ENCODE results near the gene KLHL21.

Gene KLHL21

DNA sequence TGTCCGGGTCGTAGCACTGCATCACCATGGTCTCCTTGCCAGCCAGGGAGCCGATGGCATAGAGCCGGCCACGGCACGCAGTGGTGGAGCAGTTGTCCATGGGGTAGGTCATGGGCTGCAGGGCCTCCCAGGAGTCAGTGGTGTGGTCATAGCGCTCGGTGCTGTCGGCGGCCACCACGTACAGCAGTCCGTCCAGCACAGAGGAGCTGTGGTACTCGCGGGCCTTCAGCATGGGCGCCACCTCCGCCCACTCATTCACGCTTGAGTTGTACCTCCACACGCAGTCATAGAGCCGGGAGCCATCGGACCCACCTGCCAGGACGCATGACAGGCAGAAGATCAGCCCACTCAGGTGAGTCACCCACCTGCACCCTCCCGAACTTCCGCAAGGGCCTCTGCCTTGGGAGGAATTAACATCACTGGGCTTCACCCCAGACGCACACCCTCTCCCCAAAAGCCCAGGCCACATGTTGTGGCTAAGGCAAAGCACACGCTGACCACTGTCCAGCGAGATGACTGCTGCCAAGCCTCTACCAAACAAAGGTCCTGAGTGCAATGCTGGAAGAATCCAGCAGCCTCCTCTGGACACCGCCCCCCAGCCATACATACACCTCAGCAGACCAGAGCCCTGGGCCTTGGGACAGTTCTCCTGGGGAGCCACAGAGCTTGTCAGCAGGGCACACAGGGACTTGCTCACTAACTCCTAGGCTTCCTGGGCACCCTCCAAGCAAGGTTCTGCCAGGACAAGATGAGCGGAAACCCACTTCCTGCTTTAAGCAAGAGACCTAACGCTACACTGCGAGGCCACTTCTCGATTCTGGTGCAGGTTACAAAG, 3.3 kb downstream of the KLHL21 start:
- DNase-seq: no peak

DNA sequence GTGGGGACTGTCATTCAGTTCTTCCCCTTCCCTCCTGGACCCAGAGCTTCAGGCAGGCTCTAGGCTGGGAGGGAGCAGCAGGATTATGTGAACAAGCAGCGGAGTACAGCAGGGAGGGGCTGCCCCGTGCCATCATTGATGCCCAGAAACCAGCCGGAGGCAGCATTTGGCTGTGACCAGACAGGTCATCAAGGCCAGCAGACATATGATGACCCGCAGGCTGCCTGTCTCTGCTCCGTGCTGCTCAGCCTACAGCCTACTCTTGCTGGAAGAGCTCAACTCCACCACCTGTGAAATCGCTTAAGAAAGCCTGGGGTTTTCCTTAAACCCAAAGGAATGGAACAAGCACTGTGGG, 4.9 kb downstream of the KLHL21 start:
- DNase-seq: no peak

DNA sequence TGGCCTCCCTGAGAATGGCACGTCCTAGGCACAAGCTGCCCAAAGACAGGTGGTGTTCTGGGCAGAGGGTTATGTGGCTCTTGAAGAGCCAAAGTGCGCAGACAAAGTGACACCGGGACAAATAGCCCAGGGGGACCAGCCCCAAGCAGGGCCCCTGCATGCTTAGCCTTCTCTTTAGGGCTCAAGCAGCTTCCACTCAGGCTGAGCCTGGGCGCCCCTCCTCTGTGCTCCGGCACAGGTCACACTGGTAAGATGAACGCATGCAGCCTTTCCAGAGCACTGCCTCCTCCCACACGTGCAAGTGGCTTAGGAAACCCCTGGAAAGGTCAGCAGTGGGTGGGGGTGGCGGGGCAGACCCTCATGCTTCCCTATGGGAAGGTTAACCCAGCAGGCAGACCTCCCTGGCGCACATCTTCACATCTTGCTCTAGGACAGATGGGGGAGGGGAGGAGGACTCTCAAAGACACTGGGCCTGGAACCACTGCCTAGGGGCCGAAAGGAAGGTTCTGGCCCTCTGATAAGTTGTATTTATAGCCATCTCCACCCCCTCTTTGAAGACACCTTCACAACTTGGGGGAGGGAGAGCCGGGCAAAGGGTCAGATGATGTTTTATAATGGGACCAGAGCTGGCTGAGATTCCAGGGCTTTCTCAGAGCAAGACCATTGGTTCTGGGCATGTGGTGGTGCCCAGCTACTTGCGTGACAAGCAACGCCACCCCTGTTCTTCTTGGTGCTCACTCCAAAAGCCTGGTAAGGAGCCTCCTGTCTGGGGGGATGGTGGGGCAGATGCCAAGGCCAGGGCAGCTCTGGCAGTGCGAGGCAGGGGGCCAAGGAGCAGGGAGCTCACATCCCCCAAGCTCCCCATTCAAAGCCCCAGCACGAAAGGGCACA, 5.5 kb downstream of the KLHL21 start:
- DNase-seq: no peak

DNA sequence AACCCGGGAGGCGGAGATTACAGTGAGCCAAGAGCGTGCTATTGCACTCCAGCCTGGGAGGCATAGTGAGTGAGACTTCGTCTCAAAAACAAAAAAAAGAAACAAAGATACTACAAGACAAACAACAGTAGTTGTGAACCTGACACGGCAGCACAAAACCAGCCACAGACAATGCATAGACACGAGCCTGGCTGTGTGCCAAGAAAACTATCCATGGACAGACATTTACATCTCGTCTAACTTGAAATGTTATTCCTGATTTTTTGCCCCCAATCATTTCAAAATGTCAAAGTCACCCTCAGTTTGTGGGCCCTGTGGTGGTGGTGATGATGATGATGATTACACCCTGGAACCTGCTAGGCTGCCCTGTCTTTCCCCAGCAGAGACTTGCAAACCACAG, 6.3 kb downstream of the KLHL21 start:
- DNase-seq: no peak

DNA sequence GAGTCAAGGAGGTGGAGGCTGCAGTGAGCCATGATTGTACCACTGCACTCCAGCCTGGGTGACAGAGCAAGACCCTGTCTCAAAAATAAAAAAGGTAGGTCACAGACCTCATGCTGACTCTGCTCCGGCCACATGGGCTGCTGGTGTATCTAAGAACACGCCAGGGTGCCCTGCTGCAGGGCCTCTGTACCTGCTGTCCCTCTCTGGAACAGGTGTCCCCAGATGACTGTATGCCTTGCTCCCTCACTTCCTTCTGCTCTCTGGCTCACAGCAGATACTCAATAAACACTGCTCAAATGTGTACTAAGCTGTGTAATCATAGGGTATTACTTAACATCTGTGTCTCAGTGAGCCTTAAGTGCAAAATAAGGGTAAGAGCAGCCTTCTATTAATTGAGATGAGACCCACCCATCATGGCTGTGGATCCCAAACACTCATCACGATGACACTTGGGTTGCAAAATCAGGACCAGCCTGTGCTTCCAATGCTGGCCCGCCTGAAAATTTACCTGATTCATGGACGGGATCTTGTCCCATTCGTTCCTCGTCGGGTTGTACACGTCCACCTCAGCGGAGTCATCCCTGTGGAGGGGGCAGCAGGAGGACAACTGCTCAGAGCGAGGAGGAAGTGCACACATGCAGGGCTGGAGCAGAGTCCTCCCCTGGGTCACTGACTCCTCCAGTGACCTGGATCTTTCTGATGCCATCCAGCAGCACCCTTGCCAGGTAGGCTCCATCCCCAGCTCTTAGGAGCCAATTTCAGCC, 7.5 kb downstream of the KLHL21 start:
- DNase-seq: no peak

DNA sequence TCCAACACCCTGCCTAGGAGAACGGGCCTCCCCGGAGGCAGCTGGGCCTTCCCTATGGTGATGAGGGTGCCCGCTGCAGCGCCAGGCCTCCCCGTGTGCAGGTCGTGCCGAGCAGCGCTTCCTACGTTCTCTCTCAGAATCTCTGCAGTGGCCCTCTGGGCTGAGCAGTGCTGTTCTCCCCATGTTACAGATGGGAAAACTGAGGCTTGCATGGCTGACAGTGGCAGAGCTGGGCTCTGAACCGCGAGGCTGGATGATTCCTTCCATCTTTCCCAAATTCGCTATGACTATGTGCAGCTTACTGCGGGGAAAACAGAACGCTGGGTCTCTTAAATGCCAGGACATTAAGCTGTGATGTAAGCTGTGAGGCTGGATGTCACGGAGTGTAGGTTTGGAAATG, 8.9 kb downstream of the KLHL21 start:
- no peak for DNase-seq

DNA sequence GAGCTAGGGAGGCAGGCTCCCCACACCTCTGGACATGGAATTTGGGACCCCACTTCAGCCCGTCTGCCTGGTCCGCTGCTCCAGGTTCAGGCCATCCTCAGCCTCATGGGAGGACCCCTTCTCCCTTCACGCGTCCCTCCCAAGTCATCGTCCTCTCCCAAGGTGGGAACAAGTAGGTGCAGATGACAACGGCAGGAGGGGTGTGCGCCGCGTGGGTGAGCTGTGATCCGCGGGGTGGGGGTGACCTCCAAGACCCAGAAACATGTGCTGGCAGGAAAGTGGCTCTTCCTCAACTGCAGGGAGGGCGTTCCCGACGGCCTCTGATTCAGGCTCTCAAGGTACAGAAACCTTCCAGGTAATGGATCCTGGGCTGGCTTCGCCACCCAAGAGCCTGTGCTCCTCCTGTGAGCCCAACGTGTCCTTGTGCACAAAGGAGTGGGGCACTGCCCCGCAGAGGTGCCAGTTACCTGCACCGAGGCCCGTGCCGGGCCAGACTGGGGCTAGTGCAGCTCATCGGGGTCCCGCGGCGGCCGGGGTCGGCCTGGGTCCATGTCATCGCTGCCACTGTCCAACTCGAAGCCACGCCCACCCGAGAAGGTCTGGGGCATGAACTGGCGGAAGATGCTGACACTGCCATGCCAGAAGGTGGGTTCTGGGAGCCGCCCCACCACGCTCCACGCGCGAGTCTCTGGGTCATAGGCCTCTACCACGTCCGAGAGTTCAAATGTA, 9.6 kb downstream of the KLHL21 start:
- no peak for DNase-seq

DNA sequence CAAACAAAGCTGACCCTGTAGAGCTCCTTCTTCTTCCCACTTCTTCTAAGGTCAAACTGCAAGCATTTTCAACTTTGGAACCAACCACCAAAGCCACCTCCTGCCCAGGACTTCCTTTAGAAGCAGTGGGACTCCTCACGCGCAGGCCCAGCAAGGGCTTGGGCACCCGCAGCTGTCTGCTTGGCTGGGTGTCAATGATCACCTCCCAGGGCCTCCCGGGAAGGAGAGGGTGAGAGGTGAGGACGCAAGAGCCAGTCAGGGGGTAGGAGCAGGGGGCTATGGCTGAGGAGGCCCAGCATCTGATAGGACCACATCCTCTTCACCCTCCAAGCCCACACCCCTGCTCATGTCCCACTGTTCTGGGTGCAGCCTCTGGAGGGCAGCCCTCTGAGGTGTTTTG, 10.2 kb downstream of the KLHL21 start:
- no peak for DNase-seq

DNA sequence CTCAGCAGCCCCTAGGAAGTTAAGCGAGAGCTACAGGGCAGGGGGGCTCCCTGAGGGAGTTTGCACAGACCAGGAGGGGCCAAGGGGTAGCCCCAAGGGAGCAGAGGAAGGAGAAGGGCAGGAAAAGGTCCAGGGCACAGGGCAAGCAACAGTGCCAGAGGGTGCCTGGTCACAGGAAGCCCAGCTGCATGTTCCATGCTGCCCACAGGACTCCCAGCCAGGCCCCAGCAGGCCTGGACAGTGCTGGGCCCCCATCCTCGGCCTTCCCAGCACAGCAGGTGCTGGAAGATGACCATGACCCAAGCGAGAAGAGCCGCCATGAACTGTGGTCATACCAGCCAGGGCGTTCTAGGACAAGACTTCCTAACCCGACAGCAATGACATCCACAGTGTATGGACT, 11.0 kb downstream of the KLHL21 start:
- no peak for DNase-seq

DNA sequence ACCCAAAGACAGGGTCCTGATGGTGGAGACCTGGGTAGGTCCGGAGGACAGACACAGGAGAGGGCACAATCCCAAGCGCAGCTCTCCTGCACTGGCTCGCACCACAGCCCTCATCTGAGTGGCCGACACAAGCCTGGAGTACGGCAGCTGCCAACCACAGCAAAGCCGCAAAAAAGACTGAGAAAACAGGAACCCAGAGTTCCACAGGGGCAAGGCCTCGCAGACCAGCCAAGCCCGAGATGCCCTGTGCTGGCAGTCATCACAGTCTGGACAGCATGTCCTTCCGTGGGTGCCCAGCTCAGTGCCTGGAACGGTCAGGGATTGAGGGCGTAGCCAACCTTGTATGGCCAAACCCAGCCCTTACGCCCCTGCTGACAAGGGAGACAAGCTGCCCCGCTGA, 11.4 kb downstream of the KLHL21 start:
- no peak for DNase-seq

DNA sequence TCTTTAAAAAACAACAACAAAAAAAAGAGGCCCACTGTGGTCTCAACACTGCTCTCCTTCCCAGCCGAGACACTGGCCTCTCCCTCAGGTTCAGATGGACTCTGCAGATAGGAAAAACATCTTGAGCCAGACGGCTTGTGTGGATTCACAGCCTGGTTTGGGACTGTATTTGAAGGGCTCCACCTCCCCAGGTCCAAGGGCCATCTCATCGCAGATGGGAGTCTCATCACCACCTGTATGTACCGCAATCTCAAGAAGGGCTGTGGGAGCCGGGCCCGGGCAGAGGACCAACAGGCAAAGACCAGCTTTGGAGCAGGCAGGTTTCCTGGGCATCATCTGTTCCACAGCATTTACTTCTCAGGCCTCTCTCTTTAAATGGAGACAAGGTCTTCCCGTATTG, 12.6 kb downstream of the KLHL21 start:
- no peak for DNase-seq

DNA sequence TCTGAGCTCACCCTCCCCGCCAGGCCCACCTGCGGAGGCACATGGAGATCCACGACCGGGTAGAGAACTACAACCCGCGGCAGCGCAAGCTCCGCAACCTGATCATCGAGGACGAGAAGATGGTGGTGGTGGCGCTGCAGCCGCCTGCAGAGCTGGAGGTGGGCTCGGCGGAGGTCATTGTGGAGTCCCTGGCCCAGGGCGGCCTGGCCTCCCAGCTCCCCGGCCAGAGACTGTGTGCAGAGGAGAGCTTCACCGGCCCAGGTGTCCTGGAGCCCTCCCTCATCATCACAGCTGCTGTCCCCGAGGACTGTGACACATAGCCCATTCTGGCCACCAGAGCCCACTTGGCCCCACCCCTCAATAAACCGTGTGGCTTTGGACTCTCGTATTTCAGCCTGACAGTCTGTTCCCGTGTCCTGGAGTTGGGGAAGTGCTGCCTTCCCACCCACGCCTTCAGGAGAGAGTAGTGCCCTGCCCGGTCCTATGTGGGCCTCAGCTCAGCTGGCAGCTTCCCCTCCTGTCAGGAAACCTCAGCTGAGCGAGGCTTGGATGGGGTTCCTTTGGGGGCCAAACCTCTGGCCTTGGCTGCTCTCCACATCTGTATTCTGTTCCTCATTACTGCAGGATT, 13.7 kb downstream of the KLHL21 start:
- no peak for DNase-seq

DNA sequence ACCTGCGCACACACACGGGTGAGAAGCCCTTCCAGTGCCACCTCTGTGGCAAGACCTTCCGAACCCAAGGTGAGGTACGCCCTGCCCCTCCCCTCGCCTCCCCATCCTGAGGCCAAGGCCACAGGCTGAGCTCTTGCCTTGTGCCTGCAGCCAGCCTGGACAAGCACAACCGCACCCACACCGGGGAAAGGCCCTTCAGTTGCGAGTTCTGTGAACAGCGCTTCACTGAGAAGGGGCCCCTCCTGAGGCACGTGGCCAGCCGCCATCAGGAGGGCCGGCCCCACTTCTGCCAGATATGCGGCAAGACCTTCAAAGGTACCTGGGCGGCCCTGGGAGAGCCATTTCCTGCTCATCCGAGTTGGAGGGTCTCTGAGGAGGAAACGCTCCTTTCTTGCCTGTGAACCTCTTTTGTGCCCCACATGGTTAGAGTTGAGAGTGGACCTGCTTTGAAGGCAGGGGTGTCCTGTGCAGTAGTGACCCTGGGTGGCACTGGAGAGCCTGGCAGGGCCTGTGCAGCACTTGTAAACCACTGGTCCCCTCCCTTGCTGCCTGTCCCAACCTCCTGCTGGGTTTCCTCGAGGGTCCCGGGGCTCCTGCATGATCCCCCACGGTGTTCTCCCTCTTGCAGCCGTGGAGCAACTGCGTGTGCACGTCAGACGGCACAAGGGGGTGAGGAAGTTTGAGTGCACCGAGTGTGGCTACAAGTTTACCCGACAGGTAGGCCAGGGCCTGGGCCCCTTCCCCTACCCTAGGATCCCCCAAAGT, 14.4 kb downstream of the KLHL21 start:
- DNase-seq: no peak

DNA sequence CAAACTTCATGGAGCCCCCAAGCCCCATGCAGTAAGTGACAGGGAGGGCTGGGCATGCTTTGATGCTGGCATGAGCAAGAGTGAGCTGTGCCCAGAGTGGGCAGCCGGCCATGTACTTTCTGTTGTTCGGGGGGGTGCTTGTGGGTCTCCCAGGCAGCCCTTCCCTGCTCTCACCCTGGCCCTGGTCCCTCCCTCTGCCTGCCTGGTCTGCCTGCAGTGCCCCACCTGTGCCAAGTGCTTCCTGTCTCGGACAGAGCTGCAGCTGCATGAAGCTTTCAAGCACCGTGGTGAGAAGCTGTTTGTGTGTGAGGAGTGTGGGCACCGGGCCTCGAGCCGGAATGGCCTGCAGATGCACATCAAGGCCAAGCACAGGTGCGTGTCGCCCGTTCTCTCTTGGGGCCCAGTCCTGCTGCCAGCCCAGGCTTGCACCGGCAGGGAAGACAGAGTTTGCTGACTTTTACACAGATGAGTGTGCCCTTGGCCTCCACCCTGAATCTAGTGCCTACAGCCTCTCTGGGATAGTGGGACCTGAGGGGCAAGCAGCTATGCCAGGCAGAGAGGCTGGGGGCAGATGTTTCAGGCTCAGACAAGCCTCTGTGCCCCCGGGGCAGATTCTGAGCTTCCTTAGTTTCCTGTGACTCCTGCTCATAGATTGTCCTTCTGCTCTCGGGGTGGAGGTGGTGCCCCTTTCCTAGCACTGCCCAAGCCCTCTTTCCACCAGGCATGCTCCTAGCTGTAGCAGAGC, 15.2 kb downstream of the KLHL21 start:
- no peak for DNase-seq

DNA sequence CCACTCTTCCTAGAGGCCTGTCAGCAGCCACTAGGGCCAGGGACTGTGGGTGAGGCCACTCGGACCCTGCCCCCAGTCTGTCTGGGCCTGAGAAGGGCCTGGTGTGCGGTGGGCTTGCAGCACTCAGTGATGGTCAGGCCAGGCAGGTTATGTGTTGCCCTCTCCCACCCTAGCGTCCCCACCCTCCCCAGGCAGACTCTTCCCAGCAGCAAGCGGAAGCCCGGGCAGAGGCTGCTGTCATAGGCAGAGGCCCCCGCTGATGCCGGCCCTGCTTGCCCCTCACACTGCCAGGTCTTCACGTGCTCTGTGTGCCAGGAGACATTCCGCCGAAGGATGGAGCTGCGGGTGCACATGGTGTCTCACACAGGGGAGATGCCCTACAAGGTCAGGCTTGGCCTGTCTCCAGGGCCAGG, 16.3 kb downstream of the KLHL21 start:
- no peak for DNase-seq

DNA sequence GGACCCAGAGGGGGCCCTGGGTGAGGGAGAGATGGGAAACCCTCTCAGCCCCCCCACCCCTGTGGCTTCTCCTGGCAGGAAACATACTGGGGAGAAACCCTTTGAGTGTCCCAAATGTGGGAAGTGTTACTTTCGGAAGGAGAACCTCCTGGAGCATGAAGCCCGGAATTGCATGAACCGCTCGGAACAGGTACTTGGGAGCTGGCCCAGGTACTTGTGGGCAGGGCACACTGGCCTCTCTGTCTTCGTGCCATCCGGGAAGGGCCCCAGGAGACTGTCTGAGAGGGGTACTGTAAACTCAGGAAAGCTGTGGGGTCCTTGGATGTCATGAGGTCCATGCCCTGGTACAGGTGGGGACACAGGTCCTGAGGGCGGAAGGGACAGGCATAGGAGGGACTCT, 16.8 kb downstream of the KLHL21 start:
- DNase-seq: no peak

DNA sequence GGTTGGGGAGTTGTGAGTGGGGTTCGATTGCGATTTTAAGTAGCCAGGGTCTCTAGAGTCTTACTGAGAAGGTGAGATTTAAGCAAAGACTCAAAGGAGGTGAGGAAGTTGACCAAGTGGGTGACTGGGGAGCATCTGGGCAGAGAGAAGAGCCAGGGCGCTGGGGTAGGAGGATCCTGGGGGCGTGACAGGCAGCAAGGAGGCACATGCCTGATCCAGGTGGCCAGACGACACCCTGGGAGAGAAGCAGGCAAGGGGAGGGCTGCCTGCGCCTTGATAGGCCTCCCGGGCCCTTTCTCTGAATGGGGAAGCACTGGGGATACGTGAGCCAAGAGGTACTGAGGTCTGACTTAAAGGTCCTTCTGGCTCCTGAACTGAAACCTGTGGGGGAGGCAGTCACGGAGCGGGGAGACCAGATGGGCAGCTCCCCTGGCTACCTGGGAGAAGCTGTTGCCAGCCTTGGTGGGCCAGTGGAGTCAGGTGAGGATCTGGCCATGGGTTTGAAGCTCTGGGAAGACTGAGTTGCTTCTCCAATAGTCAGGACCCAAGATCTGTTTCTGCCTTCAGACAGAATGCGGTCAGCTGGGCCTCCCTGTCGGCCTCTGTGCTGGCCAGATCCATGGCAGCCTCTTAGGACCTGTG, 17.5 kb downstream of the KLHL21 start:
- DNase-seq: no peak

DNA sequence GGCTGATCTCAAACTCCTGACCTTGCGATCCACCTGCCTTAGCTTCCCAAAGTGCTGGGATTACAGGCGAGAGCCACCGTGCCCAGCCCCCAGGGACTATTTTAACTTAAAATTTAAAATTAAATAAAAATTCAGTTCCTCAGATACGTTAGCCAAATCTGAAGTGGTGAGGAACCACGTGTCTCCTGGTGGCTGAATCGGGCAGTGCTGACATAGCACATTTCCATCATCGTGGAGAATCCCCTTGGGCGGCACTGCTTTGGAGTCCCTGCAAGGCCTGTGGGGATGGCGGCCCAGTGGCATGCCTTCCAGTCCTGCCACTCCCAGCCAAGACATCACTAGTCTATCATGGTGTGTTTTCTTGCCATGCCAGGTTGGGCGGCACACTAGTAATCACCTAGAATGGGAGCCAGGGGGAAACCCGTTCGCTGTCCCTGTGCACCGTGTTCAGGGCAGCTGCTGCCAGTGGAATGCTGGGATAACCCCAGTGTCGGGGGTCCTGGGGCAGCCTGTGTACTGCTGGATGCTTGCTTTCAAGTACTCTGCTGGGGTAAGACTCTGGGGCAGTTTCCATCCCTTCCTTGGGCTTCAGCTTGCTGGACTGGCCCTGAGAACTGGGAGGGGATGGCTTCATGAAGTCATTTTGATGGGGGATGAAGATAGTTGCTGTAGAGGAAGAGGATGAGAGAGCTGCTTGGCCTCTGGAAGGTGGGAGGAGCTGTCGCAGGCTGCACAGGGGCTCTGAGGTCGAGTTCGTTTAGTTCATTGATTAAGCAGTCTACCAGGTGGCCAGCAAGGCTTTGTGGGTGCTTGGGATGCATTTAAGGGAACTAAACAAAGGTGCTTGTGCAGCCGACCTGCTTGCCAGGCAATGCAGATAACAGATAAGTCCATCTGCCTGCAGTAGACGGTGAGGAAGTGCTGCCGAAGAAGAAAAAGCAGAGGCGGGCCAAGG, 18.3 kb downstream of the KLHL21 start:
- no peak for DNase-seq

DNA sequence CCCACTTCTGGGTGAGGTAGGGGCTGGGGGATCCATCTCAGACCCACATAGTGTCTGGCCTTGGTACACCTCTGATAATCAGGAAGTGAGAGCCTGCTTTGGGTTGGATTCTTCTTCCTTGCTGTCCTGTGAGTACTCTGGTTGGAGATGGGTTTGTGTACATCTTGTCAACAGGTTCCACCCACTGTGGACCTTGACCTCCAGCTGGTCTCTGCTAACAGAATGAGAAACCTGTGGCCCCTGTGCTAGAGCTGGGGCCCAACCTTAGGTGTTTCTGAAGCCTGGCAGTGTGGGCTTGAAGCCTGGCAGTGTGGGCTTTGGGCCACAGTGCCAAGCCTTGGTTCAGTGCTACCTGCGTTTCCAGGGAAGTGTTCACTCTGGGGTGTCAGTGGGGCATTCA, 20.3 kb downstream of the KLHL21 start:
- no peak for DNase-seq

Measured in NCI-H1694 (cell line).